Progenitor cell of endocrine pancreas (in vitro differentiated cells): ENCODE measurements around the gene PXDN. TPM values are rescaled to one million over a fixed set of nuclear protein-coding genes. Genes with fewer than 3 reads are reported as not detected.

Experiments
- DNase-seq: peaks from one replicate; pipeline ENCODE4 v3.0.0; 2021; ENCODE audit warnings: low spot score; ENCODE audit not compliant: unreplicated experiment
- H3K27ac Mint-ChIP-seq: 2 replicates; pipeline ENCODE4 v1.8.0; 2021; ENCODE audit warnings: mild to moderate bottlenecking, moderate library complexity, mixed read lengths
- H3K27me3 Mint-ChIP-seq: 2 replicates; pipeline ENCODE4 v1.8.0; 2021; ENCODE audit warnings: mixed read lengths
- H3K36me3 Mint-ChIP-seq: 2 replicates; pipeline ENCODE4 v1.8.0; 2022; ENCODE audit warnings: mixed read lengths; ENCODE audit not compliant: insufficient read depth
- H3K4me1 Mint-ChIP-seq: 2 replicates; pipeline ENCODE4 v1.8.0; 2021; ENCODE audit warnings: low read depth, mixed read lengths
- H3K4me3 Mint-ChIP-seq: 2 replicates; pipeline ENCODE4 v1.8.0; 2021; ENCODE audit warnings: low read depth, mild to moderate bottlenecking, moderate library complexity, mixed read lengths
- H3K9me3 Mint-ChIP-seq: 2 replicates; pipeline ENCODE4 v1.8.0; 2021; ENCODE audit warnings: low read depth, mixed read lengths
- total RNA-seq: library from RNA; stranded (reverse); gene quantifications from 2 replicates; pipeline ENCODE4 v1.2.1, GENCODE V29; 2021
- TF ChIP-seq, protein P1 (sequence below): fragments of 200-600 bp; sonication (generic); IDR thresholded peaks from one replicate; pipeline ENCODE4 v1.5.0; 2021; ENCODE audit warnings: antibody characterized with exemption, mild to moderate bottlenecking; ENCODE audit not compliant: unreplicated experiment

The PXDN gene
- total RNA-seq, 1 donor from 2014 or later, result 256 TPM

- TF ChIP-seq, protein P1, sequence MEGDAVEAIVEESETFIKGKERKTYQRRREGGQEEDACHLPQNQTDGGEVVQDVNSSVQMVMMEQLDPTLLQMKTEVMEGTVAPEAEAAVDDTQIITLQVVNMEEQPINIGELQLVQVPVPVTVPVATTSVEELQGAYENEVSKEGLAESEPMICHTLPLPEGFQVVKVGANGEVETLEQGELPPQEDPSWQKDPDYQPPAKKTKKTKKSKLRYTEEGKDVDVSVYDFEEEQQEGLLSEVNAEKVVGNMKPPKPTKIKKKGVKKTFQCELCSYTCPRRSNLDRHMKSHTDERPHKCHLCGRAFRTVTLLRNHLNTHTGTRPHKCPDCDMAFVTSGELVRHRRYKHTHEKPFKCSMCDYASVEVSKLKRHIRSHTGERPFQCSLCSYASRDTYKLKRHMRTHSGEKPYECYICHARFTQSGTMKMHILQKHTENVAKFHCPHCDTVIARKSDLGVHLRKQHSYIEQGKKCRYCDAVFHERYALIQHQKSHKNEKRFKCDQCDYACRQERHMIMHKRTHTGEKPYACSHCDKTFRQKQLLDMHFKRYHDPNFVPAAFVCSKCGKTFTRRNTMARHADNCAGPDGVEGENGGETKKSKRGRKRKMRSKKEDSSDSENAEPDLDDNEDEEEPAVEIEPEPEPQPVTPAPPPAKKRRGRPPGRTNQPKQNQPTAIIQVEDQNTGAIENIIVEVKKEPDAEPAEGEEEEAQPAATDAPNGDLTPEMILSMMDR, result no peak
- DNase-seq, result no peak
- Mint-ChIP-seq H3K9me3 (no peaks in the 10 kb centered on the region), H3K4me3 (no peak overlapping the region), H3K4me1 (peaks cover 11% of the 10 kb centered on the region), H3K27me3 (no peaks in the 10 kb centered on the region), H3K36me3 (peaks cover 39% of the 10 kb centered on the region), H3K27ac (no peak overlapping the region)
Observed at GRCh38 chr2:1645761-1646476, 98.4 kb downstream of the PXDN start.

- Mint-ChIP-seq H3K27ac (peak overlapping the region; percentile 41), H3K27me3 (no peaks in the 10 kb centered on the region), H3K4me1 (peaks cover 11% of the 10 kb centered on the region), H3K36me3 (peaks cover 27% of the 10 kb centered on the region), H3K9me3 (no peaks in the 10 kb centered on the region), H3K4me3 (no peak overlapping the region)
- TF ChIP-seq, protein P1, result no peak
- DNase-seq, result no peak
Observed at GRCh38 chr2:1644427-1644826, 99.9 kb downstream of the PXDN start.

DNA sequence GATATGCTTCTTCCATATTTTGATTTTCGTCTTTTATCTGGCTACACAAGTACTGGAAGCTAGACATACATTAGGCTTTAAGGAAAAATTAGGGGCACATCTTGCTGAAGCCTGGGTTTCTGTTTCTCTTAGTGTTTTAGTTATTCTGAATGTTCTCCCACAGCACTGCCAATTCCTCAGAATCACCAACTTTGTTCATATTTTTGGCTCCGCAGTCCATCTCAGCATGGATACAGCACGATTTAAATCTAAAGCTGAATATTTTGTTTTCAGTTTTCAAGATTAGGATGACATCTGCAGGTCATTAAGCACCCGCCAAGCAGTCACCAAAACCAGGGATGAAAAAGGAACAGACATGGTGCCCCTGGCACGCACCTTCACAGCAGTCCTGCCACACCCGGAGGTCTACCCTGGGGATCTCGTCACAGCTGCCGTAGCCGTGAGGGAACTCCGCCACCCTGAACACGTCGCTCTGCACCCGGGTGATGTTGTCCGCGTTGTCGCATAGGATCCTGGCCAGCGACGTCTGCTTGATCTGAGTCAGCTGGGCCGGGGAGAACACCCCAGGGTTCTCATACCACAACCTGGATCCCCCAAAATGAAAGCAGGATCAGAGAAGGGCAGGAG, 101.2 kb downstream of the PXDN start:
- Mint-ChIP-seq H3K27me3 (no peaks in the 10 kb centered on the region), H3K4me1 (peaks cover 11% of the 10 kb centered on the region), H3K4me3 (no peak overlapping the region), H3K36me3 (peaks cover 21% of the 10 kb centered on the region), H3K9me3 (no peaks in the 10 kb centered on the region), H3K27ac (peak overlapping the region; percentile 10)
- no peak for DNase-seq
- TF ChIP-seq, protein P1, result no peak

- peaks cover 19% of the 10 kb centered on the region for H3K36me3 Mint-ChIP-seq
- peak overlapping the region; percentile 90 for H3K27ac Mint-ChIP-seq
- H3K9me3 Mint-ChIP-seq, result no peaks in the 10 kb centered on the region
- H3K4me3 Mint-ChIP-seq, result no peak overlapping the region
- TF ChIP-seq, protein P1, result no peak
- H3K27me3 Mint-ChIP-seq, result no peaks in the 10 kb centered on the region
- peaks cover 11% of the 10 kb centered on the region for H3K4me1 Mint-ChIP-seq
- no peak for DNase-seq
Observed at GRCh38 chr2:1642066-1642861, 102.1 kb downstream of the PXDN start.

- Mint-ChIP-seq H3K4me1 (peaks cover 11% of the 10 kb centered on the region), H3K9me3 (no peaks in the 10 kb centered on the region), H3K36me3 (peaks cover 21% of the 10 kb centered on the region), H3K27ac (peak overlapping the region; percentile 90), H3K4me3 (no peak overlapping the region), H3K27me3 (no peaks in the 10 kb centered on the region)
- no peak for DNase-seq
- TF ChIP-seq, protein P1, result no peak
Observed at GRCh38 chr2:1641523-1641922, 102.8 kb downstream of the PXDN start.
